22Rv1 (cell line): Measurements from ENCODE around the gene RPS6KL1.
A peak's percentile ranks its signal among the peaks of the same experiment; 100 is the strongest.

Experiments
- ZFX ChIP-seq: fragments of 450-650 bp; IDR thresholded peaks from 2 replicates; pipeline ENCODE4 v1.6.1; 2017; ENCODE audit warnings: antibody characterized with exemption, borderline replicate concordance
- TF ChIP-seq, protein P1 (sequence below): fragments of 450-650 bp; IDR thresholded peaks from 2 replicates; pipeline ENCODE4 v1.5.1; 2017; ENCODE audit warnings: mild to moderate bottlenecking

DNA sequence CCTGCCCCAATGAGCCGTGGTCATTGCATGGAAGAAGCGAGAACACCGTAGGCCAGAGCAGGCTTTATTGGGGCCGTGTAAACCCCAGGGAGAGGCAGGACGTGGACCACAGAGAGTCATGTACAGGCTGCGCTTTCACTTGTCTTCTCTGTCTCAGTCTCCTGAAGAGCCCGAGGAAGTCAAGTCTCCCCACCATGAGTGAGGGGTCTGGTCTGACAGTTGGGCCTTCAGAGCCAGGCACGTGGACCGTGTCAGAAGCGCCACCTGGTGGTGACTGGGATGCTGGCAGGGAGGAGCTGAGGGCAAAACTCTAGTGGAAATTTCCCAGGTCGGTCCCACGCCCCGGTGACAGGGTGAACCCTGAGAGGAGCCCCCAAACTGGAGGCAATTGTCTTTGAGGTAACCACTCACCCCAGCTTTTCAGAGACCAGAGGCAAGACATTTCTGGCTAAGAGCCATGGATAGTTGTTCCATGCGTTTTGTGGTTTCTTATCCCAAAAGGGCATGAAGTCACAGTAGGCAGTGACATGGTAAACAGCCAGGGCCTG, 17.4 kb downstream of the RPS6KL1 start:
- TF ChIP-seq, protein P1, sequence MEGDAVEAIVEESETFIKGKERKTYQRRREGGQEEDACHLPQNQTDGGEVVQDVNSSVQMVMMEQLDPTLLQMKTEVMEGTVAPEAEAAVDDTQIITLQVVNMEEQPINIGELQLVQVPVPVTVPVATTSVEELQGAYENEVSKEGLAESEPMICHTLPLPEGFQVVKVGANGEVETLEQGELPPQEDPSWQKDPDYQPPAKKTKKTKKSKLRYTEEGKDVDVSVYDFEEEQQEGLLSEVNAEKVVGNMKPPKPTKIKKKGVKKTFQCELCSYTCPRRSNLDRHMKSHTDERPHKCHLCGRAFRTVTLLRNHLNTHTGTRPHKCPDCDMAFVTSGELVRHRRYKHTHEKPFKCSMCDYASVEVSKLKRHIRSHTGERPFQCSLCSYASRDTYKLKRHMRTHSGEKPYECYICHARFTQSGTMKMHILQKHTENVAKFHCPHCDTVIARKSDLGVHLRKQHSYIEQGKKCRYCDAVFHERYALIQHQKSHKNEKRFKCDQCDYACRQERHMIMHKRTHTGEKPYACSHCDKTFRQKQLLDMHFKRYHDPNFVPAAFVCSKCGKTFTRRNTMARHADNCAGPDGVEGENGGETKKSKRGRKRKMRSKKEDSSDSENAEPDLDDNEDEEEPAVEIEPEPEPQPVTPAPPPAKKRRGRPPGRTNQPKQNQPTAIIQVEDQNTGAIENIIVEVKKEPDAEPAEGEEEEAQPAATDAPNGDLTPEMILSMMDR: peak; percentile 97
- TF ChIP-seq ZFX: no peak
